Activated naive CD8-positive, alpha-beta T cell (primary cell): Measurements from ENCODE around the gene MRPL52.
"Not testable (repeated sequence)": the region's sequence is repeated elsewhere in the genome, so short reads cannot be mapped to it uniquely, and the experiment has no call there.

Experiments used
- H3K27ac Mint-ChIP-seq: one replicate; pipeline ENCODE4 v1.8.0; 2021; ENCODE audit warnings: mixed read lengths
- H3K27me3 Mint-ChIP-seq: one replicate; pipeline ENCODE4 v1.8.0; 2021; ENCODE audit warnings: mixed read lengths
- H3K36me3 Mint-ChIP-seq: one replicate; pipeline ENCODE4 v1.8.0; 2021; ENCODE audit warnings: mixed read lengths
- H3K4me1 Mint-ChIP-seq: one replicate; pipeline ENCODE4 v1.8.0; 2021; ENCODE audit warnings: low read depth, mixed read lengths
- H3K4me3 Mint-ChIP-seq: one replicate; pipeline ENCODE4 v1.8.0; 2021; ENCODE audit warnings: mild to moderate bottlenecking, mixed read lengths
- H3K9me3 Mint-ChIP-seq: one replicate; pipeline ENCODE4 v1.8.0; 2021; ENCODE audit warnings: low read depth, mixed read lengths

MRPL52 gene

GRCh38 chr14:22841769-22842168, 12.1 kb downstream of the MRPL52 start:
- Mint-ChIP-seq H3K4me3 (no peak overlapping the region), H3K9me3 (no peaks in the 10 kb centered on the region), H3K4me1 (peaks cover 13% of the 10 kb centered on the region), H3K27ac (no peak overlapping the region), H3K27me3 (peaks cover 2% of the 10 kb centered on the region), H3K36me3 (no peaks in the 10 kb centered on the region)

- Mint-ChIP-seq H3K36me3 (no peaks in the 10 kb centered on the region), H3K27me3 (peaks cover 2% of the 10 kb centered on the region), H3K9me3 (no peaks in the 10 kb centered on the region), H3K27ac (no peak overlapping the region), H3K4me3 (no peak overlapping the region), H3K4me1 (peaks cover 8% of the 10 kb centered on the region)
These were observed 12.8 kb downstream of the MRPL52 start for GRCh38 chr14:22842211-22843122.

GRCh38 chr14:22843123-22843925, 13.6 kb downstream of the MRPL52 start:
- Mint-ChIP-seq H3K27ac (no peak overlapping the region), H3K27me3 (peaks cover 4% of the 10 kb centered on the region), H3K9me3 (no peaks in the 10 kb centered on the region), H3K4me1 (peaks cover 3% of the 10 kb centered on the region), H3K4me3 (no peak overlapping the region), H3K36me3 (no peaks in the 10 kb centered on the region)

- H3K27me3 Mint-ChIP-seq, result peaks cover 3% of the 10 kb centered on the region
- H3K4me1 Mint-ChIP-seq, result no peaks in the 10 kb centered on the region
- no peaks in the 10 kb centered on the region for H3K36me3 Mint-ChIP-seq
- H3K4me3 Mint-ChIP-seq, result no peak overlapping the region
- H3K9me3 Mint-ChIP-seq, result no peaks in the 10 kb centered on the region
- no peak overlapping the region for H3K27ac Mint-ChIP-seq
These were observed 14.8 kb downstream of the MRPL52 start for GRCh38 chr14:22844221-22845102.

GRCh38 chr14:22845103-22845394, 15.4 kb downstream of the MRPL52 start:
- no peak overlapping the region for H3K27ac Mint-ChIP-seq
- H3K9me3 Mint-ChIP-seq, result no peaks in the 10 kb centered on the region
- peaks cover 3% of the 10 kb centered on the region for H3K27me3 Mint-ChIP-seq
- no peaks in the 10 kb centered on the region for H3K4me1 Mint-ChIP-seq
- no peak overlapping the region for H3K4me3 Mint-ChIP-seq
- no peaks in the 10 kb centered on the region for H3K36me3 Mint-ChIP-seq

GRCh38 chr14:22845821-22846625, 16.3 kb downstream of the MRPL52 start:
- Mint-ChIP-seq H3K27ac (no peak overlapping the region), H3K4me3 (no peak overlapping the region), H3K9me3 (no peaks in the 10 kb centered on the region), H3K36me3 (no peaks in the 10 kb centered on the region), H3K4me1 (no peaks in the 10 kb centered on the region), H3K27me3 (peaks cover 3% of the 10 kb centered on the region)

GRCh38 chr14:22846811-22847307, 17.2 kb downstream of the MRPL52 start:
- H3K27me3 Mint-ChIP-seq, result peaks cover 3% of the 10 kb centered on the region
- no peaks in the 10 kb centered on the region for H3K36me3 Mint-ChIP-seq
- no peaks in the 10 kb centered on the region for H3K4me1 Mint-ChIP-seq
- H3K4me3 Mint-ChIP-seq, result no peak overlapping the region
- H3K27ac Mint-ChIP-seq, result no peak overlapping the region
- H3K9me3 Mint-ChIP-seq, result no peaks in the 10 kb centered on the region

GRCh38 chr14:22847661-22848341, 18.1 kb downstream of the MRPL52 start:
- H3K4me1 Mint-ChIP-seq, result peaks cover 1% of the 10 kb centered on the region
- H3K9me3 Mint-ChIP-seq, result no peaks in the 10 kb centered on the region
- no peaks in the 10 kb centered on the region for H3K36me3 Mint-ChIP-seq
- peaks cover 3% of the 10 kb centered on the region for H3K27me3 Mint-ChIP-seq
- no peak overlapping the region for H3K4me3 Mint-ChIP-seq
- H3K27ac Mint-ChIP-seq, result no peak overlapping the region

GRCh38 chr14:22848351-22849164, 18.9 kb downstream of the MRPL52 start:
- no peak overlapping the region for H3K4me3 Mint-ChIP-seq
- peaks cover 3% of the 10 kb centered on the region for H3K27me3 Mint-ChIP-seq
- no peaks in the 10 kb centered on the region for H3K36me3 Mint-ChIP-seq
- H3K4me1 Mint-ChIP-seq, result peaks cover 3% of the 10 kb centered on the region
- no peaks in the 10 kb centered on the region for H3K9me3 Mint-ChIP-seq
- H3K27ac Mint-ChIP-seq, result no peak overlapping the region

- Mint-ChIP-seq H3K4me1 (peaks cover 3% of the 10 kb centered on the region), H3K27me3 (peaks cover 3% of the 10 kb centered on the region), H3K27ac (no peak overlapping the region), H3K4me3 (no peak overlapping the region), H3K36me3 (no peaks in the 10 kb centered on the region), H3K9me3 (no peaks in the 10 kb centered on the region)
These were observed 19.6 kb downstream of the MRPL52 start for GRCh38 chr14:22849212-22849819.

- Mint-ChIP-seq H3K27me3 (peaks cover 5% of the 10 kb centered on the region), H3K4me1 (peaks cover 9% of the 10 kb centered on the region), H3K9me3 (no peaks in the 10 kb centered on the region), H3K4me3 (no peak overlapping the region), H3K36me3 (peaks cover under 1% of the 10 kb centered on the region), H3K27ac (no peak overlapping the region)
These were observed 21.5 kb downstream of the MRPL52 start for GRCh38 chr14:22850944-22851764.

GRCh38 chr14:22852178-22852577, 22.5 kb downstream of the MRPL52 start:
- H3K27ac Mint-ChIP-seq, H3K27me3 Mint-ChIP-seq, H3K4me3 Mint-ChIP-seq, H3K36me3 Mint-ChIP-seq, H3K9me3 Mint-ChIP-seq: not testable (repeated sequence)
- H3K4me1 Mint-ChIP-seq, result peaks cover 12% of the 10 kb centered on the region
